H1 (cell line): ENCODE measurements around the gene NMRAL1. TPM values are rescaled to one million over a fixed set of nuclear protein-coding genes. Genes with fewer than 3 reads are reported as not detected.

Source experiments
- CTCF ChIA-PET: fragments of 300-600 bp; sonication (Branson Sonifier 250); formaldehyde crosslinking; loops from one replicate; lab custom pipeline; 2021; ENCODE audit not compliant: partially characterized antibody; lab: Charles Lee
- POLR2A ChIA-PET: fragments of 300-600 bp; sonication (Branson Sonifier 250); formaldehyde crosslinking; loops from one replicate; lab custom pipeline; 2021; ENCODE audit warnings: inconsistent platforms; ENCODE audit not compliant: partially characterized antibody; lab: Charles Lee
- DNase-seq, 2 experiments: peaks; one replicate each; pipeline versions ENCODE4 v3.0.0 to v3.0.0-alpha.2; 2010 to 2022; ENCODE audit warnings: low spot score in 2 of 2, low read depth in 1 of 2, mixed read lengths in 1 of 2
- FAIRE-seq: peaks from 2 replicates; lab custom pipeline; 2011; peaks lifted over from hg19 to GRCh38; lab: Jason Lieb, UNC
- H2AFZ ChIP-seq: 2 replicates; pipeline ENCODE4 v1.8.1; 2012; ENCODE audit warnings: low read length, inconsistent platforms
- H2AK5ac ChIP-seq: 2 replicates; pipeline ENCODE4 v1.6.1; 2013; ENCODE audit warnings: low read depth, low read length
- H2BK120ac ChIP-seq: replicated peaks from 2 replicates; pipeline ENCODE3; 2013; ENCODE audit warnings: low read depth, low read length, inconsistent platforms
- H2BK12ac ChIP-seq: 2 replicates; pipeline ENCODE4 v1.6.1; 2013; ENCODE audit warnings: low read depth, low read length
- H2BK15ac ChIP-seq: 2 replicates; pipeline ENCODE4 v1.6.1; 2013; ENCODE audit warnings: low read length
- H2BK20ac ChIP-seq: 2 replicates; pipeline ENCODE4 v1.6.1; 2013; ENCODE audit warnings: low read length
- H2BK5ac ChIP-seq: 2 replicates; pipeline ENCODE4 v1.6.1; 2013; ENCODE audit warnings: low read depth, low read length
- H3K14ac ChIP-seq: 2 replicates; pipeline ENCODE4 v1.6.1; 2013; ENCODE audit warnings: inconsistent platforms; ENCODE audit not compliant: insufficient read length
- H3K18ac ChIP-seq: 2 replicates; pipeline ENCODE4 v1.6.1; 2013; ENCODE audit warnings: low read length; ENCODE audit errors: extremely low read depth
- H3K23ac ChIP-seq: 2 replicates; pipeline ENCODE4 v1.6.1; 2013; ENCODE audit warnings: inconsistent platforms; ENCODE audit not compliant: insufficient read length
- H3K23me2 ChIP-seq: 2 replicates; pipeline ENCODE4 v1.6.1; 2013; ENCODE audit warnings: low read depth, low read length
- H3K27ac ChIP-seq: 2 replicates; pipeline ENCODE4 v1.6.1; 2011; ENCODE audit warnings: low read depth, low read length, inconsistent platforms
- H3K27me3 ChIP-seq, 4 experiments: replicated peaks in 1 of 4; 1 replicate in 1 of 4; 2 replicates in 3 of 4; pipeline versions ENCODE4 v1.6.1 to v1.8.1; 2011 to 2013; ENCODE audit warnings: low read length in 3 of 4, mild to moderate bottlenecking in 3 of 4, inconsistent platforms in 2 of 4, mixed read lengths in 2 of 4, moderate library complexity in 1 of 4; ENCODE audit not compliant: control insufficient read depth in 3 of 4, insufficient read depth in 3 of 4; ENCODE audit errors: extremely low read depth in 1 of 4
- H3K36me3 ChIP-seq, 4 experiments: 2 replicates each; pipeline versions ENCODE4 v1.6.1 to v1.8.1; 2011 to 2013; ENCODE audit warnings: mild to moderate bottlenecking in 4 of 4, low read length in 3 of 4, moderate library complexity in 2 of 4, control low read depth in 1 of 4, inconsistent platforms in 1 of 4; ENCODE audit not compliant: insufficient read depth in 4 of 4, control insufficient read depth in 2 of 4
- H3K4ac ChIP-seq: replicated peaks from 2 replicates; pipeline ENCODE3; 2013; ENCODE audit warnings: low read length, low read depth, mixed read lengths, inconsistent platforms; ENCODE audit not compliant: insufficient read length
- H3K4me1 ChIP-seq, 4 experiments: replicated peaks in 1 of 4; 1 replicate in 1 of 4; 2 replicates in 3 of 4; pipeline versions ENCODE4 v1.6.1 to v1.8.1; 2011 to 2013; ENCODE audit warnings: low read length in 3 of 4, inconsistent platforms in 2 of 4, mixed read lengths in 1 of 4; ENCODE audit not compliant: insufficient read depth in 4 of 4, control insufficient read depth in 3 of 4
- H3K4me2 ChIP-seq, 2 experiments: 2 replicates each; pipeline versions ENCODE4 v1.6.1 to v1.8.1; 2011 to 2013; ENCODE audit warnings: low read depth in 2 of 2, low read length in 2 of 2, control low read depth in 1 of 2, inconsistent platforms in 1 of 2, mild to moderate bottlenecking in 1 of 2; ENCODE audit not compliant: insufficient read depth in 1 of 2
- H3K4me3 ChIP-seq, 4 experiments: fragments of 200-600, 300-600 bp in 1 of 4; sonication (generic), shearing (Covaris generic), sonication (Bioruptor Twin) in 1 of 4; 2 replicates each; pipeline versions ENCODE4 v1.5.1 to v1.8.1; 2011 to 2016; ENCODE audit warnings: low read length in 4 of 4, low read depth in 3 of 4, control low read depth in 2 of 4, inconsistent platforms in 2 of 4, mild to moderate bottlenecking in 2 of 4, mixed read lengths in 1 of 4, moderate library complexity in 1 of 4; ENCODE audit not compliant: insufficient read depth in 2 of 4; ENCODE audit errors: extremely low read depth in 1 of 4
- H3K56ac ChIP-seq: replicated peaks from 2 replicates; pipeline ENCODE3; 2013; ENCODE audit warnings: low read depth, mild to moderate bottlenecking, mixed read lengths, low read length, inconsistent platforms; ENCODE audit not compliant: insufficient read length
- H3K79me1 ChIP-seq: 2 replicates; pipeline ENCODE4 v1.6.1; 2013; ENCODE audit warnings: low read depth, low read length, control low read depth
- H3K79me2 ChIP-seq, 2 experiments: 2 replicates each; pipeline versions ENCODE4 v1.6.1 to v1.8.1; 2012 to 2013; ENCODE audit warnings: low read length in 2 of 2, mild to moderate bottlenecking in 2 of 2, inconsistent platforms in 1 of 2; ENCODE audit not compliant: insufficient read depth in 2 of 2, control insufficient read depth in 1 of 2
- H3K9ac ChIP-seq, 4 experiments: replicated peaks in 1 of 4; 1 replicate in 1 of 4; 2 replicates in 3 of 4; pipeline versions ENCODE4 v1.6.1 to v1.8.1; 2011 to 2013; ENCODE audit warnings: low read depth in 3 of 4, low read length in 3 of 4, control low read depth in 2 of 4, mild to moderate bottlenecking in 2 of 4, moderate library complexity in 2 of 4, inconsistent platforms in 1 of 4; ENCODE audit errors: extremely low read depth in 1 of 4
- H3K9me3 ChIP-seq, 2 experiments: 2 replicates each; pipeline versions ENCODE4 v1.6.1 to v1.8.1; 2012 to 2013; ENCODE audit warnings: mild to moderate bottlenecking in 2 of 2, moderate library complexity in 2 of 2, control low read depth in 1 of 2, inconsistent platforms in 1 of 2, low read depth in 1 of 2, low read length in 1 of 2, mixed read lengths in 1 of 2; ENCODE audit not compliant: insufficient read depth in 2 of 2
- H4K20me1 ChIP-seq, 2 experiments: replicated peaks in 1 of 2; 2 replicates each; pipeline versions ENCODE3 to v1.8.1; 2011 to 2013; ENCODE audit warnings: inconsistent platforms in 2 of 2, low read length in 2 of 2, mild to moderate bottlenecking in 1 of 2; ENCODE audit not compliant: insufficient read depth in 2 of 2, control insufficient read depth in 1 of 2
- H4K5ac ChIP-seq: 2 replicates; pipeline ENCODE4 v1.6.1; 2013; ENCODE audit warnings: low read length, low read depth, mixed read lengths, inconsistent platforms; ENCODE audit not compliant: insufficient read length
- H4K8ac ChIP-seq: 2 replicates; pipeline ENCODE4 v1.8.0; 2013; ENCODE audit warnings: mild to moderate bottlenecking, moderate library complexity, low read length, inconsistent platforms; ENCODE audit not compliant: insufficient read depth; ENCODE audit errors: extremely low read depth
- H4K91ac ChIP-seq: replicated peaks from 2 replicates; pipeline ENCODE3; 2013; ENCODE audit warnings: low read length, mixed read lengths, inconsistent platforms; ENCODE audit not compliant: insufficient read length
- KDM5A ChIP-seq: fragments of 200-600 bp; IDR thresholded peaks from 2 replicates; pipeline ENCODE4 v1.7.1; 2012; ENCODE audit warnings: mild to moderate bottlenecking, low read length, inconsistent platforms, mixed read lengths
- SIX5 ChIP-seq: IDR thresholded peaks from 2 replicates; pipeline ENCODE4 v1.6.1; 2011; ENCODE audit warnings: mild to moderate bottlenecking, low read depth, low read length
- WGBS, 2 experiments: shearing (Covaris generic) in 1 of 2; methylation state at CpG; one replicate each; pipeline versions ENCODE4 v1.1.6 to v1.1.7; 2013 to 2015; ENCODE audit warnings: low lambda C conversion rate in 2 of 2, mixed read lengths in 2 of 2, inconsistent platforms in 1 of 2, low coverage in 1 of 2, missing lambda C conversion rate in 1 of 2; ENCODE audit not compliant: insufficient replicate concordance in 2 of 2, insufficient coverage in 1 of 2, insufficient read length in 1 of 2; ENCODE audit errors: extremely low coverage in 1 of 2, missing lambda C conversion rate in 1 of 2; 5-methylcytosine and 5-hydroxymethylcytosine counted together
- polyA plus RNA-seq, 7 experiments: library from polyadenylated mRNA; depleted of rRNA in 3 of 7; stranded (reverse) in 5 of 7; unstranded in 2 of 7; fragments of >200 nt in 5 of 7; fragments of 200-250 nt in 2 of 7; gene quantifications; 1 replicate in 5 of 7; 2 replicates in 1 of 7; 4 replicates in 1 of 7; pipeline versions ENCODE4 v1.2.1 to v1.2.3, GENCODE V29; 2011 to 2013; ENCODE audit warnings: missing spikeins in 2 of 7, mixed read lengths in 2 of 7
- total RNA-seq: library from RNA; stranded (reverse); fragmentation: NEBNext Ultra II Directional; extraction: Animal tissue kit (Norgen Biotek cat#: 25700); gene quantifications from 2 replicates; pipeline ENCODE4 v1.2.1, GENCODE V29; 2021

Gene NMRAL1
- total and polyA plus RNA-seq, 2 of the 8 experiments (the other 6 are each of a cell fraction or from before 2014, with no cell fraction given), result 66.8 to 143 TPM

DNA sequence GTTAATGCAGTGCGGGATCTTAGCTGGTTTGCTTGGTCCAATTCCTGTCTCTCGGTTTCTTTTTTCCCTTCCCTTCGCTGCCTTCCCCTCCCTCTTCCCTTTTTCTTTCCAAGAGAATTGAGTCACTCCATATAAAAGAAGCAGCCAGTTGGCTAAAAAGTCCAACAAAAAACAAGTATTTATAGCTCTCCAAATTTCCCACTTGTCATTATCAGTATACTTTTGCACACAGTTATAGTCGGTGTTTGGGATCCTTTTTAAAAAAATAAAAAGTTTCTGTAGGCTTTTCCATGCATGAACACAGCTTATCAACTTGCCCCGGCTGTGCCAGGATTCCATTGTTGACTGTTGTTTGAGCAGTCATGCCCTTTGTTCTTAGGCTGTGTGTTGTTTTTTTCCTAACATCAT is 26.6 kb upstream of the NMRAL1 start:
- no peak overlapping the region for H3K9ac ChIP-seq
- TF ChIP-seq KDM5A (no peak), SIX5 (no peak)

More for the DNA sequence above, 26.6 kb upstream of the NMRAL1 start:
- H2BK120ac ChIP-seq, result no peak overlapping the region
- WGBS, 2 experiments, result 86% methylated on average over 5 of the region's 5 CpGs; no CpG with 5 or more reads in 1 of the 2 experiments
- H2BK15ac ChIP-seq, result no peak overlapping the region
- H3K23me2 ChIP-seq, result no peaks in the 10 kb centered on the region
- H3K14ac ChIP-seq, result no peak overlapping the region
- ChIA-PET POLR2A (interaction anchor here (0.7 to 2.3 kb wide), 9 partner anchors 11 to 1769 kb away, joined by 3 to 8 read pairs (median 3); partner anchors contain the start of gene HMOX2), CTCF (interaction anchor here (0.8 to 35.4 kb wide), 12 partner anchors 11 to 182 kb away, joined by 3 to 968 read pairs (median 6); partner anchors contain the start of genes C16orf96 and CDIP1)
- H3K18ac ChIP-seq, result no peak overlapping the region
- no peak overlapping the region for H3K23ac ChIP-seq
- no peak overlapping the region for H4K91ac ChIP-seq
- no peaks in the 10 kb centered on the region; a peak in 1 of 4 replicates for H3K79me2 ChIP-seq
- H3K4me1 ChIP-seq, result no peaks in the 10 kb centered on the region; a peak in 1 of 7 replicates
- no peak overlapping the region for H3K4ac ChIP-seq
- no peak overlapping the region for H2BK5ac ChIP-seq
- no peak overlapping the region for H2AFZ ChIP-seq
- FAIRE-seq, result no peak
- no peaks in the 10 kb centered on the region; a peak in 1 of 8 replicates for H3K36me3 ChIP-seq
- no peaks in the 10 kb centered on the region for H3K27me3 ChIP-seq
- H4K8ac ChIP-seq, result no peak overlapping the region
- H3K4me3 ChIP-seq, result no peak overlapping the region
- H3K56ac ChIP-seq, result no peak overlapping the region
- no peak overlapping the region for H2BK20ac ChIP-seq
- no peak overlapping the region for H2BK12ac ChIP-seq
- no peak overlapping the region for H3K27ac ChIP-seq
- no peaks in the 10 kb centered on the region for H4K20me1 ChIP-seq
- no peak overlapping the region for H3K4me2 ChIP-seq
- H2AK5ac ChIP-seq, result no peak overlapping the region
- no peak for DNase-seq
- no peaks in the 10 kb centered on the region for H3K9me3 ChIP-seq
- no peak overlapping the region for H4K5ac ChIP-seq
- H3K79me1 ChIP-seq, result no peaks in the 10 kb centered on the region; the same call in 1 of the 2 replicates
